GM18498 (cell line): ENCODE measurements around the gene ADK.
"Not testable (repeated sequence)": the region's sequence is repeated elsewhere in the genome, so short reads cannot be mapped to it uniquely, and the experiment has no call there.

Source experiments
- ATAC-seq: cut with Tn5 transposase; IDR thresholded peaks from one replicate; pipeline ENCODE4 v1.9.1; 2021; ENCODE audit warnings: mild to moderate bottlenecking, moderate library complexity; ENCODE audit not compliant: unreplicated experiment

The ADK gene

GRCh38 chr10:74337330-74338016 is 186.5 kb downstream of the ADK start:
- no peak for ATAC-seq

DNA sequence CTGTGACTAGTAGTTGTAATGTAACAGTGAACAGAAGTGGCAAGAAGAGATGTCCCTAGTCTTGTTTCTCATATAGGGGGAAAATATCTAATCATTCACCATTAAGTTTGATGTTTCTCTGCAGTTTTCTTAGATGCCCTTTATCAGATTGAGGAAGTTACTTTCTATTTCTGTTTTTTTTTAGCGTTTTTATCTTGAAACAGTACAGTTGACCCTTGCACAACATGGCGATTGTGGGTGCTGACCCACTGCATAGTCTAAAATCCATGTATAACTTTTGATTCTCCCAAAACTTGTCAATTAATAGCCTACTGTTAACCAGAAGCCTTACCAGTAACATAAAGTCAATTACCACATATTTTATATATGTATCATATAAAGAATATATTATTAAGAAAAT is 192.0 kb downstream of the ADK start:
- ATAC-seq: no peak

DNA sequence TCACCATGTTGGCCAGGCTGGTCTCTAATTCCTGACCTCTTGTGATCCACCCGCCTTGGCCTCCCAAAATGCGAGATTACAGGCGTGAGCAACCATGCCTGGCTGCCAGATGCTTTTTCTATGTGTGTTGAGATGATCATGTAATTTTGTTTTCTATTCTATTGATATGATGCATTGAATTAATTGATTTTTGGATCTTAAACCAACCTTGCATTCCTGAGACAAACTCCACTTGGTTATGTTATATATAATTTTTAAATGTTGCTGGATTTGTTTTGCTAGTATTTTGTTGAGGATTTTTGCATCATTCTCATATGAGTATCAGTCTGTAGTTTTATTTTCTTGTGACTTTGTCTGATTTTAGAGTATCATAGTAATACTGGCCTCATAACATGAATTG is 192.8 kb downstream of the ADK start:
- no peak for ATAC-seq

- no peak for ATAC-seq
Observed at GRCh38 chr10:74344306-74344705, 193.3 kb downstream of the ADK start.

- ATAC-seq: no peak
Observed at GRCh38 chr10:74347522-74347921, 196.5 kb downstream of the ADK start.

DNA sequence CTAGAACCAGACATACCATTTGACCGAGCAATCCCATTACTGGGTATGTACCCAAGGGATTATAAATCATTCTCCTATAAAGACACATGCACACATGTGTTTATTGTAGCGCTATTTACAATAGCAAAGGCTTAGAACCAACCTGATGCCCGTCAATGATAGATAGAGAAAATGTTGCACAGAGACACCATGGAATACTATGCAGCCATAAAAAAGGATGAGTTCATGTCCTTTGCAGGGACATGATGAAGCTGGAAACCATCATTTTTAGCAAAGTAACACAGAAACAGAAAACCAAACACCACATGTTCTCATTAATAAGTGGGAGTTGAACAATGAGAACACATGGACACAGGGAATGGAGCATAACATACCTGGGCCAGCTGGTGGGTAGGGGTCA is 202.0 kb downstream of the ADK start:
- not testable (repeated sequence) for ATAC-seq

GRCh38 chr10:74361678-74362077 is 210.7 kb downstream of the ADK start:
- ATAC-seq: no peak

DNA sequence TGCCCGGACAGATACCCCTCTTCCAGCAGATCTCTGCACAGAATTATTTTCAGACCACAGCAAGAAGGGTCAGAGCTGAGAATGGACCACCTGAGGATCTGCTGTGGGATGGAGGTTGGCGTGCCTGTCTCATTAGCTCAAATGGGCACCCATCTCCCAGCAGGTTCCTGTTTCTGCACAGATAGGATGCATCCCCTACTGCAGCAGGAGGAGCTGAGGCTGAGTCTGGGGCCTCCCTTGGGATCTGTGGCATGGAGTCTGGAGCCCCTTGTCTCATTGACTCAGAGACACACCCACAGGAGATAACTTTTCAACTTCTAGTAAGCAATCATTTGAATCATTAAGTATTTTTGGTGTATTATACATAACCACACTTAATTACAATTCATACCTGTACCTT is 212.7 kb downstream of the ADK start:
- no peak for ATAC-seq

- ATAC-seq: no peak
Observed at GRCh38 chr10:74365109-74365508, 214.1 kb downstream of the ADK start.

DNA sequence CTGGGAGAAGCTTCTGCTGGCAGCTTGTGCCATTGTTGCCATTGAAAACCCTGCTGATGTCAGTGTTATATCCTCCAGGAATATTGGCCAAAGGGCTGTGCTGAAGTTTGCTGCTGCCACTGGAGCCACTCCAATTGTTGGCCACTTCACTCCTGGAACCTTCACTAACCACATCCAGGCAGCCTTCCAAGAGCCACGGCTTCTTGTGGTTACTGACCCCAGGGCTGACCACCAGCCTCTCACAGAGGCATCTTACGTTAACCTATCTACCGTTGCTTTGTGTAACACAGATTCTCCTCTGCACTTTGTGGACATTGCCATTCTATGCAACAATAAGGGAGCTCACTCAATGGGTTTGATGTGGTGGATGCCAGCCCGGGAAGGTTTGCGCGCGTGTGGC is 220.7 kb downstream of the ADK start:
- no peak for ATAC-seq

DNA sequence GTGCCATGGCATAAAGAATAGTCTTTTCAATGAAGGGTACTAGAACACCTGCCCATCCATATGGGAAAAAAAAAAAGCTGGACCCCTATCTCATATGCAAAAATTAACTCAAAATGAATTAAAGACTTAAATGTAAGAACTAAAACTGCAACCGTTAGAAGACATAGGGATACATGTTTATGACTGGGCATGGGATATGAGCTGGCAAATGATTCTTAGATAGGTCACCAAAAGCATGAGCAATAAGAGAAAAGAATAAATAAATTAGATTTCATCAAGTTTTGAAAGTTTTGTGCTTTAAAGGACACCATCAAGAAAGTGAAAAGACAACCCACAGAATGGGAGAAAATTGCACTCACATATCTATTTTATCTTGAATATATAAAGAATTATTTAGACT is 222.0 kb downstream of the ADK start:
- no peak for ATAC-seq

DNA sequence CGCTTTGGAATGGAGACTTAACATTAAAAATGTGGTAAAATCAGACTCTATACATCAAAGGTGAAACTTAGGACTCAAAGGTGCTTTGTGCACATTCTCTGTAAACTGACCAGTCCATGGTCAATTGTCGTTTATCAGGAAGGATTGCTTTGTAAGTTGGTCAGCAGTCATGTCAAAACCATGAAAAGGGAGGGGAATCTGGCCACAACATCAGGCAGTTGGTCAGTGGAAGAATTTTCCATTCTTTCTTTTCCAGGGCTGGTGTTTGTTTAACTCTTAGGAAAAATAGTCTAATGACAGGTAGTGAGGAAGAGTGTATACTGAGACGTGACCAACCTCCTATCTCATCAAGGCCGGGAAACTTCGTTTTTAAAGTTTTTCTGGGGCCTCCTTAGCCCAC is 226.5 kb downstream of the ADK start:
- no peak for ATAC-seq

DNA sequence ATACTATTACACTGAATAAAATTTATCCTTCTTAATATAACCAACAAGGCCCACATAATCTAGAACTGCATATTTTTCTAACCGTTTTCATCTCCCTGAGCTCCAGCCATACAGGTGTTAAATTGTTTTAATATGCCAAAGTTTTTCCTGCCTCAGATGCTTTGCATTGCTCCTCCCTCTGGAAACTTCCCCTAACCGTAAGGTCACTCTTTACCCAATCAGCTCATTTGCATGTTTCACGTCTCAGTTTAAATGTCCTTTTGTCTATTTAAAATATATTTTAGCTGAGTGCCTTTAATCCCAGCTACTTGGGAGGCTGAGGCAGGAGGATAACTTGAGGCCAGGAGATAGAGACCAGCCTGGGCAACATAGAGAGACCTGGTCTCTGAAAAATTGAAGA is 228.5 kb downstream of the ADK start:
- ATAC-seq: no peak

GRCh38 chr10:74380795-74381194 is 229.8 kb downstream of the ADK start:
- ATAC-seq: no peak

DNA sequence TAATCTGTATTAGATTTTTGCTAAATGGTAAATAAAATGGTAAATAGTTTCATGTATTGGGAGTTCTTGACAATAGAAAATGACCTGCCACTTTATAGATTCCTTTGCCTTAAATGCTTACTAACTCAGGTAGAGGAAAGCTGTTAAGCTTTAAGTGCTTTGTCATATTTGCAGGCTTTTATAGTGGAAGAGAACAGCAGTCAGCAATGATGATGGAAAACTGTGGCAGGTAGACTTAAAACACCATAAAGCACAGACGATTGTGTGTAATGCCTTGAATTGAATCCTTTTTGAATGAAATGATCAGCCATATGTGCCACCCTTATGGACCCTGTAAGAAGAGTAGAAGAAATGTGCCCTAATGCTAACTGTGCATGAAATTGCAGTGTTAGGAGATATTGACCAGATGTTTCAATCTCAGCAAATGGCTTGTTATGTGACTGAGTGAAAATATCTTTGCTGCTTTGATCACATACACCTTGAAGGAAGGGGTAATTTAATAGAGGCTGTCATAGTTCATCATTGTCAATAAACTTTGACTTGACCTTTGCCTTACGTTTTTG is 230.4 kb downstream of the ADK start:
- no peak for ATAC-seq

DNA sequence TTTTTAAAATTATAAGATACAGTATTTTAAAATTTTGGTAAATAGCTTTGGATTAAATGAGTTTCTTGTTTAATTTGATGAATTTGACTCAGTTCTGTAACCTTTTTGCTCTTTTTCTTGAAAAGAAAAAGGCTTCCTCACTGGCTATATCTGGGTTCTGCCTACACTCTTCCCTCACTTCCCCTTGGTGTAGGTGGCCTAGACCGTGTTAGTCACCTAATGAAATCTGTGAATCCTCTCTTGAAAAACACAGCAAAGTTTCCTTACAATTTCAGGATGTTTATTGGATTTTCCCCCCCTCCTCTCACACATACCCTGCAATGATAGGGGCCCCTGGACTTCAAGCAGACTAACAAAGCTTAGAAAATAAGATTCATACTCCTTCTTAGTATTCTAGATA is 231.6 kb downstream of the ADK start:
- no peak for ATAC-seq

DNA sequence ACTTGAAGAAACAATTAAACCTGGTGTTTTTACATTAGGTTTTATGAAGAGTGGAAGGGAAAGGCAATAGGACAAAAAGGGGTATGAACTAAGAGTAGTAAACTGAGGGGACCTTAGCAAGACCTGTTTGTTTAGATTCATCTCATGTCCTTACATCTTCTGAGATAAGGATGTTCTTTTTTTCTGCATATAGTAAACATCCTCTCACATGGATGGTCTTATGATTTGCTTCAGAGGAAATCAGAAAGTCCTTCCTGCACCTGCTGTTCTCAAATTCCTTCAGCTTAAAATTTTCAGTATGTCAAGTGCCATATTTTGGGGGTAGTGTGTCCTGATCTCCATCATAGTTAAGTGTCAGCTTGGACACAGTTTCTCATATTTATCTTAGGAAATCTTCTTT is 232.6 kb downstream of the ADK start:
- no peak for ATAC-seq

DNA sequence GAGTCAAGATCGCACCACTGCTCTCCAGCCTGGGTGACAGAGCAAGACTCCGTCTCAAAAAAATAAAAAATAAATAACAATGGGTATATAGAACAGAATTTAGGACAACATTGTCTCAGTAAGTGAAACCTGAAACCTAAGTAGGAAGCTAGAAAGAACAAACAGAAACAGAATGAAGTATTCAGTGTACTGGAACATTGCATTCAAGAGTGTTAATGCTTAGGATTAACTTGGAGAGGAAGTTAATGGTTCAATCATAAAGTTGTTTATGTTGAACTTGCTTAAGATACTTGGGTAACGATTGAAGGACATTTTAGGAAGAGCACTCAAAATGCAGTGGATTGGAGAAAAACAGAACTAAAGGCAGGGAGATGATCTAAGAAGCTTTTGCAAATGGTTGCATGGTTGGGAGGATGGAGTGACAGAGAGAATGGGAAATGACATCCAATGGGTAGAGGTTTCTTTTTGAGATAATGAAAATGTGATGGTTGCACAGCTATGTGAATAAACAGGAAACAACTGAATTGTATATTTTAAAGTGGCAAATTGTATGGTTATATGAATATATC is 233.7 kb downstream of the ADK start:
- ATAC-seq: no peak

- ATAC-seq: no peak
Observed at GRCh38 chr10:74388801-74389200, 237.8 kb downstream of the ADK start.

DNA sequence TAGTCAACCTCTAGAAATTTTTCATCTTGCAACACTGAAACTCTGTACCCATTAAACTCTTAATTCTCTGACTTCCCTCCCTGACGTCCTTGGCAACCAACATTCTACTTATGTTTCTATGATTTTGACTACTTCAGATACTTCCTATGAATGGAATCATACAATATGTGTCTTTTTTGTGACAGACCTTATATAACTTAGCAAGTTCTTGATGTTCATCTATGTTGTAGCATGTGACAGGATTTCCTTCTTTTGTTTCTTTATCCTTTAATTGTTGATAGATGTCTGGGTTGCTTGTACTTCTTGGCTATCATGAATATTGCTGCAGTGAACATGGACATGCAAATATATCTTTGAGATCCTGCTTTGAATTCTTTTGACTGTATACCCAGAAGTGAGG is 240.8 kb downstream of the ADK start:
- ATAC-seq: no peak

DNA sequence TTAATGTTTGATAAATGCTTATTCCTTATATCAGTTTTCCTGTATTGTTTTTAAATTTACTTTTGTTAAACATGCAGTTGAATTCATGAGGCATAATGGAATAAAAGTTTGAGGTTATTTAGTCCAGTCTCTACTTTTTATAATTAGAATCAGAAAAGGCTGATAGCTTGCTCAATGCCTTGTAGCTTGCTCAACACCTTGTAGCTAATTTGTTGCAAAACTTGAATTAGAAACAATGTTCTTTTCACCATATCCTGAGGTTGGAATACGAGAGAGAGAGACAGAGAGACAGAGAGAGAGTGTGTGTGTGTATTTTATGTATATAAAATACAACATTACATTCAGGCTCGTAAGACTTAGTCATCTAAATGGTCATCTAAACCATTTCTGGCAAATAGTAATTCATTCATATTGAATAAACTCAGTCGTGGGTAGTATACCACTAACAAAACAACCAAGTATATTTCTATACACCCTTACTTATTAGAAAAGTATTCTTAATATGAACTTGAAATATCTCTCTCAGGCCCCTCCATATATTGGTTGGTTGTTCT is 243.5 kb downstream of the ADK start:
- ATAC-seq: no peak

DNA sequence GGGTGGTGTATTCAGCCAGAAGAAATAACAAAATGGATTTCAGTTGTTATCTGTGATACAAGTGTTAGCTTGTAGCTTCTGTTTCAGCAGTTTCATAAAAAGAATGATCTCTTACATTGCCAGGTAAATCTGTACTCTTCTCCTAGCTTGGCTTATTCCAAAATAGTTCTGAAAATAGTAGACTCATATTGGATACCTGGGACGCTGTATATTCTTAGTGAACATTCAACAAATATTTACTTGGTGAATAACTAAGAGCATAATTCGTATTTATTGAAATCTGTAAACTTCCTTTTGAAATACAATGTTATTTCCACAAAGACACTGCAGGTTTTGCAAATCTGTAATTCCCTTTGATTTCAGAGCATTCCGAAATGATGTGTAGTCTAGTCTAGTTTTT is 249.2 kb downstream of the ADK start:
- no peak for ATAC-seq
